Activated CD4-positive, alpha-beta T cell treated with anti-CD3 and anti-CD28 coated beads for 48 hours (primary cell): ENCODE results near the gene KLF2.
"Not testable (repeated sequence)": the region's sequence is repeated elsewhere in the genome, so short reads cannot be mapped to it uniquely, and the experiment has no call there.

ENCODE experiments used
- DNase-seq: peaks from one replicate; pipeline ENCODE4 v3.0.0-alpha.2; 2020

The KLF2 gene

DNA sequence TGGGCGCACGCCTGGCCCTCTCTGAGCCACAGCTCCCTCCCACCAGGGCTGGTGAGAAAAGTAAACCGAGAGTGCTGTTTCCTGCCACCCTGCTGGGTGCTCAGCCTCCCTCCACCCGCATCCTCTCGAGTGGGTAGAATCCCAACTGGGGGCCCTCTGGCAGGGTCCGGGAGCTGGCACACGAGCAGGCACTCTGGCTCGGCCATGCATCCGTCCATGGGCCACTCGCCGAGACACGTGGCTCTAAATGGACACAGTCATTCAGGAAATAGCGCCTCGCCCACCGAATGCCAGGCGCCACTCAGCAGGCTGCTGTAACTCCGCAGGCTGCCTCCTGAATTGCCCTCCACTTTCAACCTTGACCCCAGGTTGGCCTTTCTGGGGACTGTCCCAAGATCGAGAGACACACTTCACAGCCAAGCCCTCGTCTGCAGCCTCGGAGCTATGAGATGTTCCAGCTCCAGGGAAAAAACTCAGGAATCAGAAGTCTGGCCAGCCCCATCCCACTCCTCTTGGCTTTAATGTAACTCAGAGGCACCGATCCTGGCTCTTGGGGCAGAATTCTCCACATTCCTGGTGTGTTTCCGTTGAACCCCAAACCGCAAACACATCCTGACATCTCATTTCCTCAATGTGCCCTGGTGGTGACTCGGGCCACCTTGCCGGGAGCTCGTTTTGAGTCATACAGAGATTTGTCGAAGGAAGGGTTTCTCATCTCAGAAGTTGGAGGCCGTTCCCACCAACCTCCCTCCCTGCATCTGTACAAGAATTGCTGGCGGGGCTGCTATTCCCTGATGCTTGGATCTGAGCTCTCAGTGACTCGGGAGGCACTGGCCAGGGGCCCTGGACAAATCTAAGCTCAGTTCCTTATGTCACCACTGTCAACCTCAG is 14.1 kb downstream of the KLF2 start:
- DNase-seq: peak; percentile 78

DNA sequence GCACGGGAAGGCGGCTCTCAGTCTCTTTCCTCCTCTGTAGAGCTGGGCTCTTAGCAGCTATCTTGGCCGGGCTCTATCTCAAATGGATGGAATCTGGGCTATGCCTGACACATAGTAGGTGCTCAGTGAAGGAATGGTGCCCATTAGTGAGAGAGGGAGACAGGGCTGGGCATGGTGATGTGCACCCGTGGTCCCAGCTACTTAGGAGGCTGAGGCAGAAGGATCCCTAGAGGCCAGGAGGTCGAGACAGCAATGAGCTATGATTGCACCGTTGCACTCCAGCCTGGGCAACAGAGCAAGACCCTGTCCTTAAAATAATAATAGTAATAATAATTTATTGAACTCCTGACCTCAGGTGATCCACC is 14.7 kb downstream of the KLF2 start:
- no peak for DNase-seq

DNA sequence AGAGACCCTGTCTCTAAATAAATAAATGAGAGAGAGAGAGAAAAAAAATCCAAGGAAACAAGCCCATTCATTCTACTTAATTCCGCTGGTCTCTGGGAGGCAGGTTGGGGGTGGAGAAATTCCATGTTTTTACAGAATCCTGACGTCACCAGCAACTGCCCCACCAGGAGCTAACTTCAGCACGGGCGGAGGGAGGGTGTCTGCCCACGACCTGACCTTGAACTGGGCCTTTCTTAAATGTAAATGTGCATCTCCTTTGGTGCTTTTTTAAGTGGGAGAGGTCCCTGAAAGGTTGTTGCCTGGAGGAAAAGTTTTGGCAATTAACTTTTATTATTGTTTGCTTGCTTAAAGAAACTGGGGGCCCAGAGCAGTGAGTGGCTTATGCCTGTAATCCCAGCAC is 15.5 kb downstream of the KLF2 start:
- DNase-seq: no peak

DNA sequence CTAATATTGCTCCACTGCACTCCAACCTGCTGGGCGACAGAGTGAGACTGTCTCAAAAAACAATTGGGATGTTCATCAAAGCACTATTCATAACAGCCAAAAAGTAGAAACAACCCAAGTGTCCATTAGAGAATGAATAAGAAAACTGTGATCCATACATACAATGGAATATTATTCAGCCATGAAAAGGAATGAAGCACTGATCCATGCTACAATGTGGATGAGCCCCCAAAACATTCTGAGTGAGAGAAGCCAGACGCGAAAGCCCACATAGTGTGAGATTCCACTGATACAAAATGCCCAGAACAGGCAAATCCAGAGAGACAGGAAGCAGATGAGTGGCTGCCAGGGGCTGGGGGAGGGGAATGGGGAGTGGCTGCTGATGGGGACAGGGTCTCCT is 16.0 kb downstream of the KLF2 start:
- no peak for DNase-seq

DNA sequence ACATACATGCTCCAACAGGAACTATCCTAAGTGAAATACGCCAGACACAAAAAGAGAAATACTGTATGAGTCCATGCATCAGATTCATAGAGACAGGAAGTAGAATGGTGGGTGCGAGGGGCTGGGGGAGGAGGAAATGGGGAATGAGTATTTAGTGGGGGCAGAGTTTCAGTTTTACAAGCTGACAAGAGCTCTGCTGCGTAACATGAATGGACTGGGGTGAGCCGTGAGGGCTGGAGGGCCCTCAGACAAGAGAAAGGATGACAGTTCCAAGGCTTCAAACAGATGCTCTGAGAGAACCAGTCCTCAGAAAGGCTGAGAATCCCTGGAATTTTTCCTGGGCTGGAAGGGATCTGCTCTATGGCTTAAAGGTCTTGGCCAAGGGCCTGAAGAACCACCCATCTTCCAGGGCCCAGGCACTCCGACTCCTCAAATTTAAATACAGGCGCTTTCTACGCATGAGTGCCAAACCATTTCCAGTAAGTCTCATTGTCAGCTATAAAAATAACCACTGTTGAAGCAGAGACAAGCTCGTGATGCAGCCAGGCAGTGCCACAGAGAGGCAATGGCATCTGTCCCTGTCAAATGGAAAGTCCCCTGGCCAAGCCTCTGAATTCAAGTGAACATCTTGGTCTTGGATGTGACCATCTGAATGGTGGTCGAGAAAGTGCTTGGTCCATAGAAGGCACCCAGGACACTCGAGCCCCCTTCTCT is 17.5 kb downstream of the KLF2 start:
- peak; percentile 75 for DNase-seq

DNA sequence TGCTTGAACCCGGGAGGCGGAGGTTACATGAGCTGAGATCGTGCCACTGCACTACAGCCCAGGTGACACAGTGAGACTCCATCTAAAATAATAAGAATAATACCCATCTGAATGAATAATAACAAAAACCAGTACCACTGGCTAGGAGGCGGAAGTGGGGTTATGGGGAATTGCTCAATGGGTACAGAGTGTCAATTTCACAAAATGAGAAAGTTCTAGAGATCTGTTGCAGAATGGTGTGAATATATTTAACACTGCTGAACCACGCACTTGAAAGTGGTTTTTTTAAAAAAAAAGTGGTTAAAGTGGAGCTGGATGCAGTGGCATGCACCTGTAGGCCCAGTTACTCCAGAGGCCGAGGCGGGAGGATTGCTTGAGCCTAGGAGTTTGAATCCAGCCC is 18.5 kb downstream of the KLF2 start:
- DNase-seq: no peak

DNA sequence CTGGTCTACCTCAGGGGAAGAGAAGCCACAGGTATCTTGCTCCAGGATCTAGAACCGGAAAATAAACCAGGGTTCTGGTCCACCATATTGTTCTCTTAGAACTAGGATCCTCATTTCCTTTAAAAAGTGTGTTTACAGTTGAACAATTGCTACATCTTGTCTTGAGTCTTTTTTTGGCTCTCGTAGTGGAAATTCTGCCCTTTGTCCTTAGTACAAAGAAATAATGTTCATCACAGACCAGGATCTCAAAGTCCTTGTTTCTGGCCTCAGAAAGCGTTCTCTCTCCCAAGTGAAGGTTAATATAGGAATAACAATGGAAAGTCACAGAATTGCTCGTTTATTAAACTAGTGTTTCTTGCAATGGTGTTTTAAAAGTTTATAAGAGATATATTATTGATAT is 20.8 kb downstream of the KLF2 start:
- DNase-seq: no peak

DNA sequence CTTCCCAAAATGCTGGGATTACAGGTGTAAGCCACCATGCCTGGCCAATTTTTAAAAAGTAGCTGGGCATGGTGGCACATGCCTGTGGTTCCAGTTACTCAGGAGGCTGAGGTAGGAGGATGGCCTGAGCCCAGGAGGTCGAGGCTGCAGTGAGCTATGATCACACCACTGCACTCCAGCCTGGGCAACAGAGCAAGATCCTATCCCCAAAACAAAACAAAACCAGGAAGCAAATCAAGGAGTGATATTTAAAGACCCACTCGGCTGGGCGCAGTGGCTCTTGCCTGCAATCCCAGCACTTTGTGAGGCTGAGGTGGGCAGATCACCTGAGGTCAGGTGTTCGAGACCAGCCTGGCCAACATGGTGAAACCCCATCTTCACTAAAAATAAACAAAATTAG is 22.5 kb downstream of the KLF2 start:
- not testable (repeated sequence) for DNase-seq

DNA sequence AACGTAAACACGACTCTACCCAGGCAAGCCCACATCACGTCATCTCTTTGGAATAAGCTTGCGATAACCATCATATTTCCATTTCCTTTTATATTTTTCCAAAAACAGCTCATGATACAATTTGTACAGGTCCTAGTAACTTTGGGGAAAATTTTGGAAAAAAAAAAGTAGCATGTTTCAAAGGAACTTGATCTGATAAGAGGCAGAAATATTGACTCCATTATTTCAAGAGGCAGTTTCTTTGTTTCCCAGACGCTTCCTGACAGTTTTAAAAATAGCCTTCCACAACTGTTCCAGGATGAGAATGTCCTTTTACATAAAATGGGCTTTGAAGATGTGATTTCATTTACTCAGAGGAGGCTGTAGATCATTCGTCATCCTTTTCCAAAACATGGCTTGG is 23.1 kb downstream of the KLF2 start:
- DNase-seq: no peak

DNA sequence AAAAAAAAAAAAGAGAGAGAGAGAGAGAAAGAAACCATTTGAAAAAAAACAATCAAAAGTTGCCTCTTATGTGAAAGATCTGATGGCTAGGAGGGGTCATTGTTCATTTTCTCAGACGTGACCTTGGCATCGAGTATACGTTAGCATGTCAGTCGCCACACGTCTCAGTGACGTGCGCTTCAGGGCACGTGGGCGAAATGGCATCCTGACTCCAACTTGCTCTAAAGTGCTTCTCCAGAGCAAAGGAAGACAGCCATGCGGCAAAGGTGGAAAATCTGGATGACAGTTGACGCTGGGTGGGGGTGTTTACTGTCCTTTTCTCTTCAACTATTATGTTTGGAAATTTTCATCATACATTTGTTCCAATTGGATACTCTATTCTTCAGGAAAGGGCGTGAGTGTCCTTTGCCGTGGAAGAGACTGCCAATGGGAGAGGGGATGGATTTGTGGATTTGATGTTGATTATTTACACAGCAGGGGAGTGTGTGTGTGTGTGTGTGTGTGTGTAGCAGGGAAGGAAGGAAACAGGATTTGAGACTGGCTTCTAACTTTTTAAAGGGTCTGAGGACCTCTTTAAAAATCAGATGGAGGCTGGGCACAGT is 25.0 kb downstream of the KLF2 start:
- DNase-seq: no peak

DNA sequence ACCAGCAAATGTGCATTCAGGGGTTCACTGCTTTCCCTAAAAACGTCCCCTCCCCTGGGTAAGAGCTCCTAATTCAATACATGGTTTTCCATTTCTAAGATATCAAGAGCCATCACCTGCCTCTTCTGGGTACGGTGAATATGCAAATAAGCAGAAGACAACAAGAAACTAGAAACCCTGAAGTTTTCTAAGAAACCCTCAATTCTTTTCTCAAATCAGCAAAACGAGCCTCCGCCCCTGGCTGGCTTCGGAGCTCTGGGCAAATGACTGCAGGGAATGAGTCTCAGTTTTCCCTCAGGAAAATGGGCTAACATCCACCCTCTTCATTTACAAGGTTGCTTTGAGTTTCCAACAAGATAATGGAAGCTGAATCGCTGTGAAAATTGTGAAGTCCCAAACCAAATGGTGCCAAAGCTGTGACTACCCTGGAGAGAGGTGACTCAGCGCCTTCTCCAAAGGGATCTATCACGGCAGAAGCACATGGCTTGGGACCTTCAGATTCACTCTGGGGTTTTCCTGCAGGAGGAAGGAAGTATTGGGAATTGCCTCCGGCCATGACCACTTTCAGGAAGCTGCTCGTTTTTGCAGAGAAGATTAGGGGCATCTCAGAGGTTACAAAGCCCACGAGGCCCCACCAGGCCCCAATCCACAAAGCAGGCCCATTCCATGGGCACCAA is 26.6 kb downstream of the KLF2 start:
- DNase-seq: no peak

DNA sequence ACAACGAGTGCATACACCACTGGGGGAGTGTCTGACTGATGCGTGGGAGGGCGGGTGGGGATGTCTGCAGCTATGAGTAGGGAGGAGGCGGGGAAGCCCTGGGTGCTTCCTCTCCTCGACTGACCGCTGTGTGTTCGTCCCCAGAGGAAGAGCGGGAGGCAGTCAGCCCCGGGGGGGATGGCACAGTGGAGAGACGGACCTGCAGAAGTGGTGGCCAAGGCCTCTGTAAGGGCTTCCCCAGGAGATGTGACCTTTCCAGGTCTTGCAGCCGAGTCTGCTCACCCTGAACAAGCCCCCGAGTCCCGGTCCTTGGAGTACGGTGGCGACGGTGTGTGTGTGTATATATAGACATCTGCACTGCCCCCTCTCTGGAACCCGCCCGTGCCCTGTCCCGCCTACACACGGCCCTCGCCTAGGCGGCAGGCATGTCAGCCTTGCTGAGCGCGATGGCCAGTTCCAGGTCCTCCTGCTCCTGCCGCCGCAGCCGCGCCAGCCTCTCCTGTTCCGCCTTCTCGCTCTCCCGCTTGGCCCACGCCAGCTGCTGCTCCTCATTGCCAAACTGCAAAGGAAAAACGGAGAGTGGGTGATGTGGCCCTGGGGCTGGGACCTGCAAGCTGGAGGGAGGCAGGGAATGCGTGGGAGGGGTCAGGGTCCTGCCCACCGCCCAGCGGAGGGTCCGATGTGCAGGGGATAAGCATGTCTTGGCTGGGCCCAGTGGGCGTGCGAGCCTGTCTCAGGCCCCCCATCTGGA is 30.8 kb downstream of the KLF2 start:
- DNase-seq: no peak

DNA sequence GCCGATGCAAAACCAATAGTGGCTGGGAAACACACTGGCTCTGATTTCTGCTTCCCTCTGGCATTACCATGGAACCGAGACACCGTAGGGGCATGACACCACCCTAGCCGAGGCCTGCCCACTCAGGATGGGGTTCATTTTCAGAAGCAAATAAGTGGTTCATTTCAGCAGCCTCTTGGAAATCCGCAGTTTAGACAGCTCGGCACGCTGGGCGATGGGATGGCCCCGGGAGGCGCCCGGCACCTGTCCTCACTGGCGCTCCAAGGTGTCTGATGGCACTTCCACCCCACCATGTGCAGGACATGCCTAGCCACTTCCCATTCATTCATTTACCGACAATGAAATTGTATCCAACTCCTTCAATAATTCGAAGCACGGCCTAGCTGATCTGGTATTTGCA is 33.8 kb downstream of the KLF2 start:
- DNase-seq: no peak

DNA sequence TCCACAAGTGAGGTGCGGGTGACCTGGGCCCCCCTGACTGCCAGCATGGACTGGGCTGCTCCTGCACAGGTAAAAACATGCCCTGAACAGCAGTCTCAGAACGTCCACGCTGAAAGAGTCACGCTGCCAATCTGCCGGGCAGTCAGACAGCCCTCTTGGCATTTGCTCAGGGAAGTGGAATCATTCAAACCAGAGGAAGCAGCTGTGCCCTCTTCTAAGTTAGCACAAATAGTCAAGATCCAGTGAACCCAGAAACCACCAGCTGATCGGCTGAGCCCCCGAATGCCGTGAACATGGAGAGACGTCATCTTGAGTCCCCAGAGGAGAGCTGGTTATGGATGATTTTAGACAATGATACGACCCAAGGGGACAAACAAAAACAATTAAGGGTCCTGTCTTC is 34.4 kb downstream of the KLF2 start:
- DNase-seq: no peak

DNA sequence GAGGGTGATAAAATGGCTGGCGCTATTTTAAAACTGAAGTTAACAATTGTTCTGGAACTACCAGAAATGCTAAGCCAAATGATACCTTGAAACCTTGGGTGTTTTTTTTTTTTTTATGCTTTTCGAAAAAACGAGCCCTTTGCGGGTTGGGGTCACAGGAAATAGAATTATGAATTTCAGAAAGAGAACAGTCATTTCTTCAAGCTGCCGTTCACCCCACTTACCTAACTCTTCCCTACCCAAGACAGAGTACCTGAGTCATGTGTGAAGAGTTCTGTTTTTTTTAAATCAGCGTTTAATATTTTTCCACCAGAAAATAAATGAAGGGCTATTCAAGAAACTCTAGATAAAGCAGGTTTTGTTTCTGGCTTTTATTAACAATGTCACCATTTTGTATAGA is 35.3 kb downstream of the KLF2 start:
- DNase-seq: no peak

DNA sequence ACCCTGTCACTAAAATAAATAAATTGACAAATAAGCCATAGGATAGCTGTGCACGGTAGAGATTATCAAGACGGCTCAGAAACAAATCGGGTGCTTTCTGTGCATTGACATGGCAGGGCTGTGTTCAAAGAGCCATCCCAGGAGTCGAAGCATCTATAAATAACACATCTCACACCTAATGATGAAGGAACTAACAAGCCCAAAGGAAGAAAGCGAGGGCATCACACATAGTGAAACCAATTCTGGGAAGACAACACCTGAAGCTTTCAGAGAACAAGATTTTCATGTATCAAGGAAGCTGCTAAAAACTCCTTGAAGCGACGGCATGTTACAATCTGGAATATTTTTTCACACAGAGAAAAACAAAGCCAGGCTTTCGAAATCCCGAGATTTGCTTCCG is 36.1 kb downstream of the KLF2 start:
- DNase-seq: no peak

DNA sequence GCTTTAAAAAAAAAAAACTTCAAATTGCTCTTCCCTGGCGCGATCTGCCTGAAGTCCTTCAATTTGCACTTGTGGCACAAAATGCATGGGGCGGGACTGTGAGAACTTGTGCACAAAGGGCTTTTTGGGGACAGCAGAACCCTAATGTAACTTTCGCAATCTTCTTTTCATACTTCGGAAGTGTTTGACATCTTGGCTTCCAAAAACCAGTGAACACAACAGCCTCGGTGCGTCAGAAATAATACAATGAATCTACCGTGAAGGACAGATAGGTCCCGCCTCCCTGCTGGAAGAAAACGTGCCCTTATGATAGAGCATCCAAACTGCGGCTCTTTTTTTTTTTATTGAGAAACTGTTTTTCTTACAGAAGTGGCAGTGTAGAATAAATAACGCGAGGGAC is 36.6 kb downstream of the KLF2 start:
- no peak for DNase-seq

DNA sequence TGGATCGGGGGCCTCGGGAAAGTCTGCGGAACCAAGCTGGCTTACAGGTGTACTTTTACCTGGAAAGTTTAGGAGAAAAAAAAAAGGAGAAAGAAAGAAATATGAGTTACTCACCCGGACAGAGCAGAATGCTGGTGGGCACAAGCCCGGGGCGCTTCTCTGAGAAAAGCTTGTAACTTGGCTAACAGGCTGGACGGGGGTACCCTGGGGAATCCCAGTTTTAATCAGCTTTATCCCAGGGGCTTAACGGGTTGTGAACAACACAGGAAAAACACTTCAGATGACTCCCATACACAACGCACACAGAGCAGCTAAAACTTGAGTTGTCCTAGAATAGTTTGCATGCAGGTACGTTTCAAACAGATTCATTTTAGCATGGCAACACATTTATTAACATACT is 37.3 kb downstream of the KLF2 start:
- no peak for DNase-seq

DNA sequence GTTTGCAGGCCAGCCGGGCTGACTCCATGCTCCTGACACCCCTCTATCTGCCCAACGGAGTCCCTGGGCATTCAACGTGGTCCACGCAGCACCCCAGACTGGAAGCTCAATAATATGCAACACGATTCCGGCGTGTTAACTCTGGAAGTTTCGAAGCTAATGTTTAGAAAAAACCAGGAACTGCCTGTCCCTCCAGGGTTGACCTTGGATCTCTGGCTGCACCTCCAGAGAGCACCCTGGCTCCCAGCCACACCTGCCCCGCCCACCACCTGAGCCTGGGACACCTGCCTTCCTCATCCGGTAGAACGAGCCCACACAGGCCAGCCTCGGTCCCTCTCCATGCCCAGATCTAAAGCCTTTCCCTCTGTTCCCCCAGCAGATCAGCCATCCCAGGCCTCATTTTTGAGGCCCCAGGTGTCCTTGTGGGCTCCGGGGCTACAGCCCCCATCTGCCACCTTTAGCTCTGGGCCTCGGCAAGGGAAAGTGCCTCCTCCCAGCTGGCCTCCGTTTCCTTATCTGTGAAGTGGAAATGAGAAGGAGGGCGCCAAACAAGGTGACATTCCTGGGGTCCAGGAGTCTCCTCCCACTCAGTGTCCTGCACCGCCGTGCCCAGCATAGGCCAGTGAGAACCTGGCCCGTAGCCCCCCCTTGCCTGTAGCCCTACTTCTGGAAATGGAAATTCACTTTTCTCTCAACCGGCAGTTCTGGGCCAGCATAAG is 38.7 kb downstream of the KLF2 start:
- no peak for DNase-seq

DNA sequence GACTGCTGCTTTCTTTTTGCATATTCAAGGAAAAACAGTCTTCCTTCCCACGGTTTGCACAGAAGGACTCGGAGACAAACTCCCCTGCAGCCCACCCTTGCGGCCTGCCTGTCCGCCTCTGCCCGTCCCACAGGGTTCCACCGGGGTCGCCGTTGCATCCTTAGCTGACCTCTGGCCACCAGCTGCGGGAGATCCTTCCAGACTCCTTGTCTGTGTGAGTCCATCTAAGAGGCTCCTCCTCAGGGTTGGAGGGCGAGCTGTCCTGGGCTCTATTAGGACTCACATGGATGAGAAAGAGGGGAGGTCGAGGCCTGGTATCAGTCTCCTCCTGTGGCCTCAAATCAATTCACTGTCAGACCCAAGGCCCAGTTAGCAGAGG is 39.2 kb downstream of the KLF2 start:
- no peak for DNase-seq

DNA sequence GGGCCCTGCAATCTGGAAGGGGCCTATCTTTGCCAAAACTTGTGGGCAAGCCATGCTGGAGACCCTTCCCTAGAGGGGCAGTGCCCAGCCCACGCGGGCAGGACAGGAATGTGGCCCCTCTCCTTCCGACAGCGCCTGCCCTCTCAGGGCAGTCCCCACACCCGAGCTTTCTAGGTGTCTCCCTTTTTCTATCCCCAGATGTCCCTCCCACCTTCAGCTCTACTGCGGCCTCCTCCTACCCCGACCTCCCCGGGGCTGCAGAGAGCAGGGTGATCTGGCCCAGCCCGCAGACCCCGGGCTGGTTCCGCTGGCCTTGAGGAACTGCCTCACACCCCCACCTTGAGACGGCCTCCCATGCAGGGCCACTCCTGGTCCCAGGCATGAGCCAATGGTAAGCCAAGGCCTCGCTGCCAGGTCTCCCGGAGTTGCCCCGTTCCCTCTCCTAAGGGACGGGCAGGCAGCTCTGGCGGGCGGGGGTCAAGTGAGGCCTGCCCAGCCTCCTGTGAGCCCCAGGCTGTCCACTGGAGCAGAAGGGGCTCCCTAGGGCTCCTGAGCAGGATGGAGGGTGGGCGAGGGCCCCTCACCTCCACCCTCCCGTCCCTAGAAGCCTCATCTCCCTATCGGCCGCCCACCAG is 39.7 kb downstream of the KLF2 start:
- DNase-seq: no peak
